HCT116 (cell line): ENCODE data around the gene TNRC6B. TPM values are rescaled to one million over a fixed set of nuclear protein-coding genes. Genes with fewer than 3 reads are reported as not detected.

Source experiments
- ATAC-seq: fragments of 200-7000 bp; cut with Tn5 transposase; 2 replicates; pipeline ENCODE4 v1.9.1; 2020; ENCODE audit warnings: mild to moderate bottlenecking, moderate library complexity
- BruUV-seq: library from RNA; stranded (reverse); fragments of 400-500 nt; replicated peaks from 2 replicates; lab custom pipeline; 2021; lab: Mats Ljungman, UMichigan
- CTCF ChIA-PET: fragments of 300-600 bp; sonication (Branson Sonifier 250); formaldehyde crosslinking; loops from one replicate; lab custom pipeline; 2021; ENCODE audit warnings: antibody characterized with exemption; lab: Charles Lee
- POLR2A ChIA-PET: fragments of 300-600, 350-600 bp; sonication (Branson Sonifier 250); formaldehyde crosslinking; loops from one replicate; lab custom pipeline; 2021; ENCODE audit warnings: antibody characterized with exemption; lab: Charles Lee
- RAD21 ChIA-PET, 2 experiments: fragments of 300-600 bp; sonication (Branson Sonifier 250); formaldehyde crosslinking; loops; one replicate each; lab custom pipeline; 2023; ENCODE audit warnings: low total read pairs in 2 of 2; ENCODE audit not compliant: uncharacterized antibody in 2 of 2, unreplicated experiment in 2 of 2, low non-redundant PET in 1 of 2; lab: Charles Lee
- DNase-seq: peaks from one replicate; pipeline ENCODE4 v3.0.0-alpha.2; 2010; ENCODE audit warnings: low read depth, low spot score
- H2AFZ ChIP-seq: fragments of 200-600 bp; shearing (Covaris generic), sonication (generic); 2 replicates; pipeline ENCODE4 v1.6.1; 2017; ENCODE audit warnings: low read depth, mixed run types, mixed read lengths, antibody characterized with exemption, low read length; ENCODE audit not compliant: poor library complexity, severe bottlenecking
- H3K27ac ChIP-seq: 2 replicates; pipeline ENCODE4 v1.5.1; 2012; ENCODE audit warnings: low read depth, low read length
- H3K27me3 ChIP-seq: fragments of 200-600 bp; sonication (generic); 2 replicates; pipeline ENCODE4 v1.6.1; 2016; ENCODE audit warnings: mixed run types, low read length, mixed read lengths; ENCODE audit not compliant: insufficient read depth
- H3K36me3 ChIP-seq, 2 experiments: fragments of 200-500 bp in 1 of 2; fragments of 200-600 bp in 1 of 2; sonication (Bioruptor generic) in 1 of 2; sonication (generic) in 1 of 2; 2 replicates each; pipeline versions ENCODE4 v1.5.1 to v1.6.1; 2014 to 2016; ENCODE audit warnings: low read length in 2 of 2, inconsistent platforms in 1 of 2, mixed read lengths in 1 of 2, mixed run types in 1 of 2; ENCODE audit not compliant: insufficient read depth in 2 of 2, control insufficient read depth in 1 of 2
- H3K4me1 ChIP-seq, 2 experiments: fragments of 200-600 bp in 1 of 2; sonication (generic) in 1 of 2; 2 replicates each; pipeline versions ENCODE4 v1.5.1 to v1.6.1; 2012 to 2017; ENCODE audit warnings: low read length in 2 of 2, inconsistent platforms in 1 of 2, mild to moderate bottlenecking in 1 of 2, mixed read lengths in 1 of 2, mixed run types in 1 of 2, moderate library complexity in 1 of 2; ENCODE audit not compliant: insufficient read depth in 2 of 2, control insufficient read depth in 1 of 2
- H3K4me2 ChIP-seq: fragments of 200-600 bp; sonication (generic); 2 replicates; pipeline ENCODE4 v1.6.1; 2017; ENCODE audit warnings: mixed run types, low read length, mixed read lengths
- H3K4me3 ChIP-seq, 2 experiments: fragments of 200-600 bp in 1 of 2; sonication (generic) in 1 of 2; replicated peaks in 1 of 2; 2 replicates each; pipeline ENCODE4 v1.5.1; 2011 to 2016; ENCODE audit warnings: low read length in 2 of 2, control low read depth in 1 of 2, low read depth in 1 of 2, mild to moderate bottlenecking in 1 of 2, mixed read lengths in 1 of 2, mixed run types in 1 of 2
- H3K79me2 ChIP-seq: fragments of 200-600 bp; sonication (generic); 2 replicates; pipeline ENCODE4 v1.6.1; 2017; ENCODE audit warnings: mild to moderate bottlenecking, mixed run types, low read length, moderate library complexity, mixed read lengths; ENCODE audit not compliant: insufficient read depth
- H3K9ac ChIP-seq: fragments of 200-600 bp; sonication (generic); 2 replicates; pipeline ENCODE4 v1.6.1; 2016; ENCODE audit warnings: low read length, mixed read lengths
- H3K9me2 ChIP-seq: fragments of 200-600 bp; sonication (generic), shearing (Covaris generic); 2 replicates; pipeline ENCODE4 v1.6.1; 2017; ENCODE audit warnings: mixed run types, mild to moderate bottlenecking, moderate library complexity; ENCODE audit not compliant: insufficient read depth
- H3K9me3 ChIP-seq, 2 experiments: fragments of 200-500 bp in 1 of 2; fragments of 200-600 bp in 1 of 2; sonication (Bioruptor generic) in 1 of 2; sonication (generic) in 1 of 2; 2 replicates each; pipeline ENCODE4 v1.6.1; 2014 to 2017; ENCODE audit warnings: low read length in 2 of 2, mixed read lengths in 2 of 2, inconsistent platforms in 1 of 2, low read depth in 1 of 2, mild to moderate bottlenecking in 1 of 2, mixed run types in 1 of 2, moderate library complexity in 1 of 2; ENCODE audit not compliant: control insufficient read depth in 1 of 2, insufficient read depth in 1 of 2
- H4K20me1 ChIP-seq: fragments of 200-600 bp; sonication (generic), shearing (Covaris generic); 2 replicates; pipeline ENCODE4 v1.6.1; 2017; ENCODE audit warnings: mixed run types, mild to moderate bottlenecking, moderate library complexity; ENCODE audit not compliant: insufficient read depth
- CBX3 ChIP-seq: IDR thresholded peaks from 2 replicates; pipeline ENCODE4 v1.6.1; 2012; ENCODE audit warnings: low read depth
- CTCF ChIP-seq, 3 experiments: fragments of 200-600 bp in 1 of 3; sonication (generic) in 1 of 3; IDR thresholded peaks in 2 of 3; conservative IDR thresholded peaks in 1 of 3; 2 replicates each; pipeline ENCODE4 v1.5.1; 2012 to 2017; ENCODE audit warnings: low read depth in 2 of 3, low read length in 2 of 3, antibody characterized with exemption in 1 of 3, borderline replicate concordance in 1 of 3, control low read depth in 1 of 3, mild to moderate bottlenecking in 1 of 3, mixed read lengths in 1 of 3, mixed run types in 1 of 3, moderate library complexity in 1 of 3; ENCODE audit not compliant: insufficient read depth in 1 of 3
- EGR1 ChIP-seq: IDR thresholded peaks from 2 replicates; pipeline ENCODE4 v1.6.1; 2012; ENCODE audit warnings: low read depth
- EZH2 ChIP-seq: fragments of 200-600 bp; sonication (generic); IDR thresholded peaks from 2 replicates; pipeline ENCODE4 v1.6.1; 2017; ENCODE audit warnings: antibody characterized with exemption, mixed run types
- EZH2phosphoT487 ChIP-seq: fragments of 200-600 bp; IDR thresholded peaks from 2 replicates; pipeline ENCODE4 v1.6.1; 2018; ENCODE audit warnings: antibody characterized with exemption, borderline replicate concordance
- POLR2AphosphoS5 ChIP-seq: IDR thresholded peaks from 2 replicates; pipeline ENCODE4 v1.6.1; 2011; ENCODE audit warnings: mild to moderate bottlenecking, low read depth, low read length, moderate library complexity
- RAD21 ChIP-seq: IDR thresholded peaks from 2 replicates; pipeline ENCODE4 v1.6.1; 2012; ENCODE audit warnings: low read depth, mild to moderate bottlenecking
- SIN3A ChIP-seq: IDR thresholded peaks from 2 replicates; pipeline ENCODE4 v1.6.1; 2012; ENCODE audit warnings: low read depth
- SP1 ChIP-seq: IDR thresholded peaks from 2 replicates; pipeline ENCODE4 v1.6.1; 2012; ENCODE audit warnings: low read depth
- SRF ChIP-seq: IDR thresholded peaks from 2 replicates; pipeline ENCODE4 v1.6.1; 2012; ENCODE audit warnings: low read depth
- TCF7L2 ChIP-seq: IDR thresholded peaks from 2 replicates; pipeline ENCODE4 v1.7.0; 2011; ENCODE audit warnings: borderline replicate concordance, inconsistent platforms; ENCODE audit not compliant: insufficient read depth, insufficient read length; ENCODE audit errors: extremely low read depth
- YY1 ChIP-seq: IDR thresholded peaks from 2 replicates; pipeline ENCODE4 v1.6.1; 2011; ENCODE audit warnings: low read length, low read depth, moderate library complexity, mild to moderate bottlenecking; ENCODE audit not compliant: insufficient replicate concordance; ENCODE audit errors: extremely low read depth
- ZFX ChIP-seq: fragments of 450-650 bp; IDR thresholded peaks from 2 replicates; pipeline ENCODE4 v1.6.1; 2017
- intact Hi-C: fragments of 100-400 bp; cut with micrococcal nuclease; formaldehyde crosslinking; loops from 2 replicates; pipeline ENCODE4 v1.10.0; 2022
- total RNA-seq: library from RNA; stranded (reverse); gene quantifications from one replicate; pipeline ENCODE4 v1.2.1, GENCODE V29; 2021; ENCODE audit not compliant: unreplicated experiment
- TF ChIP-seq, protein P1 (sequence below): IDR thresholded peaks from 2 replicates; pipeline ENCODE4 v1.6.1; 2012; ENCODE audit warnings: low read depth

TNRC6B gene
- total RNA-seq, 1 experiment from 2014 or later: 29.8 TPM

- Histone ChIP-seq H3K4me2 (no peak overlapping the region), H3K4me1 (no peaks in the 10 kb centered on the region), H3K9ac (no peak overlapping the region), H3K79me2 (no peaks in the 10 kb centered on the region), H3K27me3 (no peaks in the 10 kb centered on the region), H3K9me2 (no peaks in the 10 kb centered on the region), H3K4me3 (no peak overlapping the region), H3K9me3 (no peaks in the 10 kb centered on the region), H2AFZ (no peak overlapping the region), H3K27ac (no peak overlapping the region), H4K20me1 (no peaks in the 10 kb centered on the region), H3K36me3 (peaks cover 18 to 28% of the 10 kb centered on the region in 2 experiments)
- RAD21 ChIA-PET: no interaction called here
- ATAC-seq: no peak
- no TSS peak for BruUV-seq
- CTCF ChIA-PET: no interaction called here
- no peak for DNase-seq
- TF ChIP-seq ZFX (no peak), POLR2AphosphoS5 (no peak), SRF (no peak), SIN3A (no peak), TCF7L2 (no peak), YY1 (no peak), SP1 (no peak), RAD21 (no peak), CTCF (IDR thresholded peaks at IDR 0.05 in 2 of 3, conservative IDR thresholded peaks at IDR 0.05 in 1 of 3; ENCODE audit: borderline replicate concordance in 1 of 3, insufficient read depth in 1 of 3, low read depth in 2 of 3, low read length in 2 of 3) (no peak), EZH2 (no peak), EGR1 (no peak), EZH2phosphoT487 (no peak), CBX3 (no peak)
- TF ChIP-seq, protein P1, sequence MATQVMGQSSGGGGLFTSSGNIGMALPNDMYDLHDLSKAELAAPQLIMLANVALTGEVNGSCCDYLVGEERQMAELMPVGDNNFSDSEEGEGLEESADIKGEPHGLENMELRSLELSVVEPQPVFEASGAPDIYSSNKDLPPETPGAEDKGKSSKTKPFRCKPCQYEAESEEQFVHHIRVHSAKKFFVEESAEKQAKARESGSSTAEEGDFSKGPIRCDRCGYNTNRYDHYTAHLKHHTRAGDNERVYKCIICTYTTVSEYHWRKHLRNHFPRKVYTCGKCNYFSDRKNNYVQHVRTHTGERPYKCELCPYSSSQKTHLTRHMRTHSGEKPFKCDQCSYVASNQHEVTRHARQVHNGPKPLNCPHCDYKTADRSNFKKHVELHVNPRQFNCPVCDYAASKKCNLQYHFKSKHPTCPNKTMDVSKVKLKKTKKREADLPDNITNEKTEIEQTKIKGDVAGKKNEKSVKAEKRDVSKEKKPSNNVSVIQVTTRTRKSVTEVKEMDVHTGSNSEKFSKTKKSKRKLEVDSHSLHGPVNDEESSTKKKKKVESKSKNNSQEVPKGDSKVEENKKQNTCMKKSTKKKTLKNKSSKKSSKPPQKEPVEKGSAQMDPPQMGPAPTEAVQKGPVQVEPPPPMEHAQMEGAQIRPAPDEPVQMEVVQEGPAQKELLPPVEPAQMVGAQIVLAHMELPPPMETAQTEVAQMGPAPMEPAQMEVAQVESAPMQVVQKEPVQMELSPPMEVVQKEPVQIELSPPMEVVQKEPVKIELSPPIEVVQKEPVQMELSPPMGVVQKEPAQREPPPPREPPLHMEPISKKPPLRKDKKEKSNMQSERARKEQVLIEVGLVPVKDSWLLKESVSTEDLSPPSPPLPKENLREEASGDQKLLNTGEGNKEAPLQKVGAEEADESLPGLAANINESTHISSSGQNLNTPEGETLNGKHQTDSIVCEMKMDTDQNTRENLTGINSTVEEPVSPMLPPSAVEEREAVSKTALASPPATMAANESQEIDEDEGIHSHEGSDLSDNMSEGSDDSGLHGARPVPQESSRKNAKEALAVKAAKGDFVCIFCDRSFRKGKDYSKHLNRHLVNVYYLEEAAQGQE: no peak
- intact Hi-C loops: no loop called here
- POLR2A ChIA-PET: no interaction called here
Measured at GRCh38 chr22:40309631-40310030, 131.9 kb downstream of the TNRC6B start.
